ENCODE results near the gene CGNL1.
A peak's percentile ranks its signal among the peaks of the same experiment; 100 is the strongest.

DNA sequence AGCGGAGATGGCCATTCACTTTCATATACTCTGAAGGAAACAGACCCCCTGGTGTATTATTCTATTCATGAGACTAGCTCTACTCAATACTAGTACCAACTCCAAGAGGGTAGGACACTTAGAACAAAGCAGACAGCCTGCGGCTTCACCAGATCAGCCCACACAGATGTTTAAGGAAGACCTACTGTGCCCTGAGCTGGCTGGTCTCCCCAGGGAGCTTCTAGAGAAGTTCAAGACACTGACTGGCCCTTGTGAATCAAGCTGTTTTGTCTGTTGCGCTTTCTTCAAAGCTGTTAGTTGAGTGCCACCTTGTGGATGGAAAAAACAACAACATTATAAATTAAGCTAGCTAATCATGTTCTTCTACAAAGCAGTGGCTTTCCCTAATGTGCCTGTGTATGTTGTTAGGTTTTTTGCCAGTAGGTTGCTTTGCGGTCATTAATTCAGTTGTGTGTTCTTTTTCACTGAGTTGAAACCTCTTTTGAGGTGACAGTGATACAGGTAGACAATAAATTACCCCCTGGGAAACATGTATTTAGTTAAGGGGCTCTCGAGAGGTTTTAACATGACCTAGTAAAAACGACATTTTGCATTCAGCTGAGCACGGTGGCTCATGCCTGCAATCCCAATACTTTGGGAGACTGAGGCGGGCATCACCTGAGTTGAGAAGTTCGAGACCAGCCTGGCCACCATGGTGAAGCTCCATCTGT lies 151.2 kb downstream of the CGNL1 start:
- TF ChIP-seq CREB1 (IDR thresholded peaks at IDR 0.05; ENCODE audit: low read depth) (no peak), RAD21 (IDR thresholded peaks at IDR 0.05; ENCODE audit: low read depth) (peak; percentile 97), TAF1 (IDR thresholded peaks at IDR 0.05; ENCODE audit: low read depth) (no peak), TEAD4 (IDR thresholded peaks at IDR 0.05) (no peak), EGR1 (IDR thresholded peaks at IDR 0.05) (no peak)
- TF ChIP-seq, protein P1, sequence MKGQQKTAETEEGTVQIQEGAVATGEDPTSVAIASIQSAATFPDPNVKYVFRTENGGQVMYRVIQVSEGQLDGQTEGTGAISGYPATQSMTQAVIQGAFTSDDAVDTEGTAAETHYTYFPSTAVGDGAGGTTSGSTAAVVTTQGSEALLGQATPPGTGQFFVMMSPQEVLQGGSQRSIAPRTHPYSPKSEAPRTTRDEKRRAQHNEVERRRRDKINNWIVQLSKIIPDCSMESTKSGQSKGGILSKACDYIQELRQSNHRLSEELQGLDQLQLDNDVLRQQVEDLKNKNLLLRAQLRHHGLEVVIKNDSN (IDR thresholded peaks at IDR 0.05) = no peak
- TF ChIP-seq, protein P2, sequence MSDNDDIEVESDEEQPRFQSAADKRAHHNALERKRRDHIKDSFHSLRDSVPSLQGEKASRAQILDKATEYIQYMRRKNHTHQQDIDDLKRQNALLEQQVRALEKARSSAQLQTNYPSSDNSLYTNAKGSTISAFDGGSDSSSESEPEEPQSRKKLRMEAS (IDR thresholded peaks at IDR 0.05) = no peak
- TF ChIP-seq, protein P3, sequence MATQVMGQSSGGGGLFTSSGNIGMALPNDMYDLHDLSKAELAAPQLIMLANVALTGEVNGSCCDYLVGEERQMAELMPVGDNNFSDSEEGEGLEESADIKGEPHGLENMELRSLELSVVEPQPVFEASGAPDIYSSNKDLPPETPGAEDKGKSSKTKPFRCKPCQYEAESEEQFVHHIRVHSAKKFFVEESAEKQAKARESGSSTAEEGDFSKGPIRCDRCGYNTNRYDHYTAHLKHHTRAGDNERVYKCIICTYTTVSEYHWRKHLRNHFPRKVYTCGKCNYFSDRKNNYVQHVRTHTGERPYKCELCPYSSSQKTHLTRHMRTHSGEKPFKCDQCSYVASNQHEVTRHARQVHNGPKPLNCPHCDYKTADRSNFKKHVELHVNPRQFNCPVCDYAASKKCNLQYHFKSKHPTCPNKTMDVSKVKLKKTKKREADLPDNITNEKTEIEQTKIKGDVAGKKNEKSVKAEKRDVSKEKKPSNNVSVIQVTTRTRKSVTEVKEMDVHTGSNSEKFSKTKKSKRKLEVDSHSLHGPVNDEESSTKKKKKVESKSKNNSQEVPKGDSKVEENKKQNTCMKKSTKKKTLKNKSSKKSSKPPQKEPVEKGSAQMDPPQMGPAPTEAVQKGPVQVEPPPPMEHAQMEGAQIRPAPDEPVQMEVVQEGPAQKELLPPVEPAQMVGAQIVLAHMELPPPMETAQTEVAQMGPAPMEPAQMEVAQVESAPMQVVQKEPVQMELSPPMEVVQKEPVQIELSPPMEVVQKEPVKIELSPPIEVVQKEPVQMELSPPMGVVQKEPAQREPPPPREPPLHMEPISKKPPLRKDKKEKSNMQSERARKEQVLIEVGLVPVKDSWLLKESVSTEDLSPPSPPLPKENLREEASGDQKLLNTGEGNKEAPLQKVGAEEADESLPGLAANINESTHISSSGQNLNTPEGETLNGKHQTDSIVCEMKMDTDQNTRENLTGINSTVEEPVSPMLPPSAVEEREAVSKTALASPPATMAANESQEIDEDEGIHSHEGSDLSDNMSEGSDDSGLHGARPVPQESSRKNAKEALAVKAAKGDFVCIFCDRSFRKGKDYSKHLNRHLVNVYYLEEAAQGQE (IDR thresholded peaks at IDR 0.05; ENCODE audit: low read depth) = no peak
